NOMO-1 treated with DMSO at 0.1 percent for 48 hours (cell line): ENCODE data around the gene HEXB.
"Not testable (repeated sequence)": the region's sequence is repeated elsewhere in the genome, so short reads cannot be mapped to it uniquely, and the experiment has no call there.

Source experiments
- DNase-seq: peaks from one replicate; lab custom pipeline; 2025; ENCODE audit not compliant: unreplicated experiment; lab: John Stamatoyannopoulos, UW

HEXB gene

GRCh38 chr5:74657165-74657564 lies 27.9 kb upstream of the HEXB start:
- no peak for DNase-seq

GRCh38 chr5:74659172-74659571 lies 25.9 kb upstream of the HEXB start:
- DNase-seq: no peak

GRCh38 chr5:74660140-74660539 lies 24.9 kb upstream of the HEXB start:
- DNase-seq: no peak

- DNase-seq: no peak
Measured at GRCh38 chr5:74660873-74661272, 24.2 kb upstream of the HEXB start.

GRCh38 chr5:74664551-74664950 lies 20.5 kb upstream of the HEXB start:
- no peak for DNase-seq

- DNase-seq: no peak
Measured at GRCh38 chr5:74665273-74665672, 19.8 kb upstream of the HEXB start.

- DNase-seq: no peak
Measured at GRCh38 chr5:74665816-74666215, 19.2 kb upstream of the HEXB start.

- no peak for DNase-seq
Measured at GRCh38 chr5:74667396-74667795, 17.6 kb upstream of the HEXB start.

GRCh38 chr5:74669821-74670220 lies 15.2 kb upstream of the HEXB start:
- no peak for DNase-seq

GRCh38 chr5:74670396-74671038 lies 14.5 kb upstream of the HEXB start:
- DNase-seq: no peak

GRCh38 chr5:74672215-74672877 lies 12.7 kb upstream of the HEXB start:
- DNase-seq: no peak

- DNase-seq: peak; percentile 73
Measured at GRCh38 chr5:74673011-74673790, 11.8 kb upstream of the HEXB start.

- DNase-seq: not testable (repeated sequence)
Measured at GRCh38 chr5:74676466-74676865, 8.6 kb upstream of the HEXB start.

- not testable (repeated sequence) for DNase-seq
Measured at GRCh38 chr5:74678123-74678522, 6.9 kb upstream of the HEXB start.

GRCh38 chr5:74679300-74679699 lies 5.7 kb upstream of the HEXB start:
- DNase-seq: not testable (repeated sequence)

- DNase-seq: no peak
Measured at GRCh38 chr5:74679966-74680365, 5.1 kb upstream of the HEXB start.

- no peak for DNase-seq
Measured at GRCh38 chr5:74685979-74686631, 1.1 kb downstream of the HEXB start.

GRCh38 chr5:74686962-74687751 lies 2.1 kb downstream of the HEXB start:
- no peak for DNase-seq

GRCh38 chr5:74693191-74693590 lies 8.2 kb downstream of the HEXB start:
- DNase-seq: no peak

- no peak for DNase-seq
Measured at GRCh38 chr5:74717596-74717995, 32.6 kb downstream of the HEXB start.

- no peak for DNase-seq
Measured at GRCh38 chr5:74722271-74722670, 37.2 kb downstream of the HEXB start.
